Measurements from ENCODE around the gene USP22.

The USP22 gene

GRCh38 chr17:21002309-21003006 is 40.4 kb downstream of the USP22 start:
- in situ Hi-C loops (cut with MboI; ENCODE audit: low sequenced_read_pairs) = no loop called here

GRCh38 chr17:21001813-21002221 is 41.0 kb downstream of the USP22 start:
- in situ Hi-C loops (cut with MboI; ENCODE audit: low sequenced_read_pairs) = no loop called here

GRCh38 chr17:21001111-21001812 is 41.5 kb downstream of the USP22 start:
- in situ Hi-C loops (cut with MboI; ENCODE audit: low sequenced_read_pairs) = no loop called here

DNA sequence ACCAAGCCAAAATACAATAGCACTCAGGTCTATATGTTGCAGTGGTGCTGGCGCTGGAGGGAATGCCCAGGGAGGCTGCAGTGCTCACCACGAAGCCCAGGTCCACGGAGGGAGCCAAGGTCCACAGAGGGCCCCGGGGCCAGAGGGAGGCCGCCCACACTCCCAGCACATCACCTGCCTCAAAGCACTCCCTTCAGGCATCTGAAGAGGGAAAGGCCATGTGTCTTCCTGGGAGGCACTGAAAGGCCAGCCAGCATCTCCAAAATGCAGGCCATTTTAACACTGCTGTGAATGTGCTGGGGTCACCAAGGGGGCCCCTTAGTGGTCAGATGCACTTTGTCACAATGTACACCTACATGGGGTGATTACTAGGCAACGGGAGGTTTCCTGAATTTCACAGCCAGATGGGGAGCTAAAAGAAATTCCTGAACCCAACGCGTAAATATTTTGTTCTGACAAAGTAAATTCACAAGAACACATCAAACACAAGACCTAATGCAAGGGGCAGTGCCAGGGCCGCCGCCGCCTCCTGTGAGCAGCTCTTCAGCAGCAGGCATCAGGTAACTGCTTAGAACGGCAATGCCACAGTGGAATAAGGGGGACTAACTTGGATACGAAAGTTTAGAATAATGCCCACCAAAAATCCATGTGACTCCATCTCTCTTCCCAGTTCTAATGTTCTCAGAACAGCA is 42.8 kb downstream of the USP22 start:
- in situ Hi-C loops (cut with MboI; ENCODE audit: low sequenced_read_pairs) = no loop called here

DNA sequence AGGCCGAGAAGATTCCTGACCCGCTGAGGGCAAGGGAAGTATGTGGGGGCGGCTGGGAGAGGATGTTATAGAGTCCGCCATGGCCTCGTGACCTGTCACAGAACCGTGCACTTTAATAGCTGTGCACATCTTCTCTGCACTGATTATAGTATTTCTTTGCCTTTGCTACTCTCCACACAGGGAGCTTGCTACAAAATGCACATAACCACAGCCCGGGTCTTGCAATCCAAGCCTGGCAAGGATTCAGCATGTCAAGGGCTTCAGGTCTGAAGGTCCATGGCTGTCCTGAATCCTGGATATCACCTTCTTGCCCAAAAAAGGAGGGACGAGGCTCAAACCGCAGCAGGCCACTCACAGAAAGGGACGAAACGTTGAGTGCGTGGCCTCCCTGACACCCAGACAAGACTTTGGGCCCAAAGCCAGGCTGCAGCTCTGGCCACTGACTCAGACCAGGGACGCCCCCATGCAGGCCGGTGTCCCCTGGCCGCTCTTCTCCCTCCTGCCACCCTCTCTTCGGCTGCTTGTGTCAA is 43.7 kb downstream of the USP22 start:
- in situ Hi-C loops (cut with MboI; ENCODE audit: low sequenced_read_pairs) = no loop called here

- in situ Hi-C loops (cut with MboI; ENCODE audit: low sequenced_read_pairs) = no loop called here
Measured at GRCh38 chr17:20998571-20999043, 44.2 kb downstream of the USP22 start.

DNA sequence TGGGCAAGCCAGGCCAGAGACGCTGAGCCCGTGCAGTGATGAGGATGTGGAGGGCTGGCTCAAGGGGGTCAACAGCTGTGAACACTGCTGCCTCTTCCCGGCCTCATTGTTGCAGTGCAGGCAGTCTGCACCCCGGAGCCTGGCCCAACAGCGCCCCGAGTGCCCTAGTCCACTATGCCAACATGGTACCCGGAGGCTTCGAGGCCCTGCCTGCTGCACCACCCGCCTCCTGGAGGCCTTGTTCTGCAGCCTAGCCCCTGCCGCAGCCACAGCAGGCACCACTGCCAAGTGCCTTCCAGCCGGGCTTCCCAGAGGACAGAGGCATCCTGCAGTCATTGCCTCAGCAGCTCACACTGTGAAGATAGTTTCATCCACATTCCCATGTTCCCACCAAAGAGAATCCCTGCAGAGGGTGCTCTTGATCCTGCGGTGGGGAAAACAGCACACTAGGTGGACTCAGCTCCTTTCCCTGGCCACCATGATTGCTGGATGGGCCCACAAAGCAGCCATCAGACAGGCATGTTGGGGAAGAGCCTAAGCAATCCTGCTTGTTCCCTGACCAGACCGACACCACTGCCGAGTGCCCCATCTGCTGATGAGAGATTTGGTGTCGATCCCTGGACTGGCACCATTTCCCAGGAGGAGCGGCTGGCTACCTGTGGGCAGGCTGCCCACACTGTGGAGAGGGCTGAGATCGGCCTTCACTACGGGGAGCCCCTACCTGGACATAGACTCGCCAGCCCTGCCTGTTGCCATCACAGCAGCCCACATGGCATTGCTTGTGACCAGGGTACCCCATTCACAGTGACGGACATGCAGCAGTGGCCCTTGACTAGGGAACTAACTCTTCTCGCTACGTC is 44.9 kb downstream of the USP22 start:
- in situ Hi-C loops (cut with MboI; ENCODE audit: low sequenced_read_pairs) = no loop called here

- in situ Hi-C loops (cut with MboI; ENCODE audit: low sequenced_read_pairs) = no loop called here
Measured at GRCh38 chr17:20996724-20997615, 45.8 kb downstream of the USP22 start.

- in situ Hi-C loops (cut with MboI; ENCODE audit: low sequenced_read_pairs) = no loop called here
Measured at GRCh38 chr17:20995873-20996723, 46.7 kb downstream of the USP22 start.

DNA sequence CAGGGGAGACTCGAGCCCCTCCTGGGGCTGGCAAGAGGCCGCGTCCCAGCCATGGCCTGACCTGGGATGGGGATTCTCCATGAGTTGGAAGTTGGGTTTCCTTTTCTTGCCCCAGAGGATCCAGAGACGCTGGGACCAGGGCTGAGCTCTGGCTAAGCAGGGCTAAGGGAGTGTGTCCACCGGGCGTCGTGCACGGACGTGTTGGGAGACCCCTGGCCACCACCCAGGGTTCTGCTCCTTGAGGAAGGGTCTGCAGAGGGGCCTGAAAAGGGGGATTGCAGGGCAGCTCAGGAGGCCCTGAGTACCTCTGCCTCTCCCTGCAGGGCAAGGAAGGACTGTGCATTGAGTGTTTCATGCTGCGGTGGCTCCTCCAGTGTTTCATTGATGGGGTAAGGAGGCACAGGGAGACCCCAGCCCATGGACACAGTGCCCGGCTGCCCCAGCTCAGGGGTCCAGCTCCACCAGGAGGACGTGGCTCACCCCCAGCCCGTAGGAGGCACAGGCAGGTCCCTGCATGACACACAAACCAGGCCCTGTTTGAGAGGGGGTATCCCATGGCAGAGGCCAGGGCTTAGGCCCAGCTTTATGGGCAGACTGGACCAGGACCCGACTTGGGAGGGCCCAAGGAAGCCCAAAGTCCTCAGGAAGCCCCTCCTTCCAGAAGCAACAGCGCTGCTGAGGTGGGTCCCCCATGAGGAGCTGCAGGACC is 47.5 kb downstream of the USP22 start:
- in situ Hi-C loops (cut with MboI; ENCODE audit: low sequenced_read_pairs) = no loop called here

DNA sequence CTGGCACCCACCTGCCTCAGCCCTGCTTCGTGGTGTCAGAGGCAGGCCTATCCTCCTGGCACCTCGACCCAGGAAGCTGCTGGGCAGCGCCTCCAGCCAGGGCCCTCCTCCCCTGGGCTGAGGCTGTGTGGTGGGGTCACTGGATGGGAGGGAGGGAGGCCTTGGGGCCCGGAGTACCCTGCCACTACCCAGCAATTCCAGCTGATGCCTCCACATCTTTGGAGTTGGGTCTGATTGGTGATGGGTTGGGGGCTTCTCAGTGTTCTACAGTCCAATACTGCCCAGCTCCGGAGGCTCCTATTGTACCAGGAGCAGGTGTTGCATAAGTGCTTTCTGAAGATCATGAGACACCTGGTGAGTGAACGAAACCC is 48.0 kb downstream of the USP22 start:
- in situ Hi-C loops (cut with MboI; ENCODE audit: low sequenced_read_pairs) = no loop called here

- in situ Hi-C loops (cut with MboI; ENCODE audit: low sequenced_read_pairs) = no loop called here
Measured at GRCh38 chr17:20993863-20994778, 48.7 kb downstream of the USP22 start.

DNA sequence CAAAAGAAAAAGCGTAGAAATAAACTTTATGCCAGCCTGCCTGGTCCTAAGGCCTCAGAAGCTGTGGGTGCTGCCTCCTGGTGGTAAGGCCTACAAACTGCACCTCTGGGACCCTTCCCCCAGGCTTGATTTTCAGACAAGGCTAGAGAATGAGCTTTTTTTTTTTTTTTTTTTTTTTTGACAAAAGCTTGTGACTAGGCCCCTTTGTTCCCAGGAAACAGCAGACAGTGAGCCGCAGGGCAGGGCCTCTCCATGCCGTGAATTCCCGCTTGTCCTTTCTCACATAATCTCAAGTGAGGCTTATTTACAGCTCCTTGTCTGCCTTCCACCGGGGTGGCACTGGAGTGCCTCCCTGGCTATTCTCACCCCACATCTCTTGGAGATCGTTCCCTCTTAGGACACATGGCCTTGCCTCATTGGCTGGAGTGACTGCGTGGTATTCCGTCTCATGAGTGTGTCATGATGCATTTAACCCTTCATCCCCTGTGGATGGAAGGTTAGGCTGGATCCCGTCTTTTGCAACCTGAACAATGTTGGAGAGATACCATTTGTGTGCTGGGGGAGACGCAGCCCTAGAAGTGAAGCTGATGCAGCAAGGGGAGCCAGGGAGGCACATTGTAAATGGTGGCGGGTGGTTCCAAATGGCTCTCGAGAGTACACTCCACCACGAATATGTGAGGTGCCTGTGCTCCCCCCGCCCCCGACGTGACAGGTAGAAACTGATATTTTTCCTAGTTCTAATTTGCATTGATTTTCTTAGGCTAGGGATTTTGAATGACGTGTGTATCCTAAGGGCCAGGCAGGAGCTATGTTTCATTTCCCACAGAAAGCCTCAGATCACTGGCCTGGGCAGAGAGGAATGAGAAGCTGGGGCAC is 49.6 kb downstream of the USP22 start:
- in situ Hi-C loops (cut with MboI; ENCODE audit: low sequenced_read_pairs) = no loop called here

- in situ Hi-C loops (cut with MboI; ENCODE audit: low sequenced_read_pairs) = no loop called here
Measured at GRCh38 chr17:20992416-20992815, 50.4 kb downstream of the USP22 start.

DNA sequence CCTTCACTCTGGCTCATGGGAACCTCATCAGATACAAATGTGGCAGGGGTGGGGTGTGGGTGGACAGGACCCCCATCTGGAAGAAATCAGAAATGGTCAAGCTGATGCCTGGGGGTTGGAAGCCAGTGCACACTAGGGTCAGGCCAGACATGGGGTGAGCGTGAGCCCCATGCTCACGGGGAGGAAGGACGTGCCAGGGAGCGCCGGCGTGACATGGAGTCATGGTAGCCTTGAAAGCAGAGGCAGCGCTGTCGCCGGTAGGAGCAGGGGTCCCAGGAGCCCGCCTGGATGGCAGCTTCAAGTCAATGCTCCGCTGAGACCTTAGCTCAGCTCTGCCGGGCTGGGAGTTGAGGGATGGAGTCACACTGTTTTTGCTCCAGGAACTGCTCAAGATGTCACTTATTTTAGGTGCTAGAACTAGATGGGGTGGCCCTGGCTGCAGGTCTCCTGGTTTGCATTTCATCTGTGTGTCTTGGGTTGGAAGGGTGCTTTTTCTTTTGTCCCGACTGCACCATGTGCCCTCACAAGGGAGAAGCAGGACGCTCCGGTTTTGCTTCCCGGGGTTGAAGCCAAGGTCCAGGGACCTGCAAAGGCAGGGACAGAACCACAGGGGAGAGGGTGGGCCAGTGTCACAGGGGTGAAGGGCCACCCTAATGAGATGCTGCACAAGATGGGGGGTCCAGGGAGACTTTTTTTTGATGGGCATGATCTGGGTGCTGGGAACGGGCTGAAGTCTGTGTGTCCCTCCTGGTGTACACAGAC is 51.4 kb downstream of the USP22 start:
- in situ Hi-C loops (cut with MboI; ENCODE audit: low sequenced_read_pairs) = no loop called here

All from HL-60/S4 treated with phorbol 12-myristate 13-acetate at 8.2 ng/mL for 4 days and 3 days (cell line).